ENCODE results near the gene CDH8.

DNA sequence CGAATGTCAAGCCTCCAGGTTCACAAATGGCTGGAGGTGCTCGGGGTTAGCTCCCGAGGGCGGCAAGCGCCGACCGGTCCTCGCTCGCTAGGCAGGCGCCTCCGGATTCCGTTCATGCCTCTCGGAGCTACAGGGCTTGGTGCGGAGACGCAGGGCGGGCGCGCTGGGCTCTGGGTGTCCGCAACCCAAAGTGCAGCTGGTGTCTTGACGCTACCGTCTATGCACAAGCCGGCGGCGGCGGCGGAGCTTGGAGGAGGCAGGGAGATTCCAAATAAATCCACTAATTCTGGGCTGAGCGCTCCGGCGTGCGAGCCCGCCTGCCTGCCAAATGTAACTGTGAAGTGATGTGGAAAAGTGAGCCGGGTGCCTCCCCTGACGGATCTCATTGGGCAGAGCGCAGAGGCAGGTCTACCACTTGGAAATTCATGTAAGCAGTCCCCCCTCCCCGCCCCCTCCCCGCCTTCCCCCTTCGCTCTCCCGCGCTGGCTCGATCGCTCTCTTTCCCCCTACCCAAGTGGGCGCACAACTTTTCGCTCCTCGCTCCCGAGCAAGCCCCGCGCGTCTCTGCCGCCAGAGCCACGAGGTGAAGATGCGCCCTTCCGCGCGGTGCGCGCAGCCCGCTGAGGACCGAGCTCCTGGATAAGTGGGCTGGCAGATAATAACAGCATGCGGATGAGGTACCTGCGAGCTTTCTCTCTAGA lies at the start of gene CDH8:
- no peak for TF ChIP-seq CTCF (conservative IDR thresholded peaks at IDR 0.05; ENCODE audit: low read depth, low read length)
- no peak for TF ChIP-seq POLR2A (IDR thresholded peaks at IDR 0.05; ENCODE audit: low read depth, low read length)
- TF ChIP-seq MXI1 (IDR thresholded peaks at IDR 0.05; ENCODE audit: borderline replicate concordance, low read depth, low read length), result no peak
- TF ChIP-seq CEBPB (IDR thresholded peaks at IDR 0.05; ENCODE audit: low read depth, low read length), result no peak
- TF ChIP-seq RAD21 (IDR thresholded peaks at IDR 0.05; ENCODE audit: low read length), result no peak
- no peak for TF ChIP-seq RFX5 (IDR thresholded peaks at IDR 0.05; ENCODE audit: low read depth, low read length)
- no peak for TF ChIP-seq BHLHE40 (IDR thresholded peaks at IDR 0.05; ENCODE audit: low read depth, low read length)
- TF ChIP-seq USF2 (IDR thresholded peaks at IDR 0.05; ENCODE audit: low read depth, low read length), result no peak
- no peak for TF ChIP-seq NFE2L2 (IDR thresholded peaks at IDR 0.05; ENCODE audit: low read depth, low read length)
- TF ChIP-seq MAZ (IDR thresholded peaks at IDR 0.05; ENCODE audit: borderline replicate concordance, low read depth, low read length), result no peak
- TF ChIP-seq SMC3 (IDR thresholded peaks at IDR 0.05; ENCODE audit: low read depth, low read length), result no peak
- TF ChIP-seq MAFK (IDR thresholded peaks at IDR 0.05; ENCODE audit: low read depth, low read length), result no peak
